Endothelial cell of umbilical vein (primary cell): ENCODE results near the gene TNKS1BP1.

Experiments used
- CTCF ChIP-seq, 2 donors: IDR thresholded peaks; 1 replicate in 1 of 2; 2 replicates in 1 of 2; pipeline ENCODE4 v1.5.1; 2011; ENCODE audit warnings: low read length in 2 of 2, mild to moderate bottlenecking in 2 of 2, moderate library complexity in 2 of 2, control low read depth in 1 of 2, inconsistent platforms in 1 of 2, low read depth in 1 of 2; ENCODE audit not compliant: insufficient read depth in 1 of 2; ENCODE audit errors: extremely low read depth in 1 of 2
- EZH2 ChIP-seq: IDR thresholded peaks from 2 replicates; pipeline ENCODE4 v1.6.1; 2012; ENCODE audit warnings: borderline replicate concordance, low read depth, mild to moderate bottlenecking, moderate library complexity, low read length, inconsistent platforms; ENCODE audit not compliant: severe bottlenecking
- POLR2AphosphoS5 ChIP-seq: IDR thresholded peaks from 2 replicates; pipeline ENCODE4 v1.6.1; 2012; ENCODE audit warnings: low read depth, mild to moderate bottlenecking, control low read depth, low read length, moderate library complexity; ENCODE audit not compliant: insufficient read depth

DNA sequence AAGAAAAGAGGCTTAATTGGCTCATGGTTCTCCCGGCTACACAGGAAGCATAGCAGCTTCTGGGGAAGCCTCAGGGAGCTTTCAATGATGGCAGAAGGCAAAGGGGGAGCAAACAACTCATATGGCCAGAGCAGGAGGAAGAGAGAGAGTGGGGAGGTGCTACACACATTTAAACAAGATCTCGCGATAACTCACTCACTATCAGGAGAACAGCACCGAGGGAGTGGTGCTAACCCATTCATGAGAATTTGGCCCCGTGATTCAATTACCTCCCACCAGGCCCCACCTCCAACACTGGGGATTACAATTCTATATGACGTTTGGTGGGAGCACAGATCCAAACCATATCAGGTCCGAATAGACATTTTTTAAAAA, 46.0 kb downstream of the TNKS1BP1 start:
- TF ChIP-seq CTCF (IDR thresholded peaks at IDR 0.05; ENCODE audit: extremely low read depth in 1 of 2, insufficient read depth in 1 of 2, low read depth in 1 of 2, low read length in 2 of 2) (no peak), POLR2AphosphoS5 (no peak), EZH2 (no peak)
